NCI-H2107 (cell line): ENCODE measurements around the gene CLTCL1.
"Not testable (repeated sequence)": the region's sequence is repeated elsewhere in the genome, so short reads cannot be mapped to it uniquely, and the experiment has no call there.

Experiments used
- DNase-seq: peaks from one replicate; lab custom pipeline; 2025; lab: John Stamatoyannopoulos, UW

Gene CLTCL1

DNA sequence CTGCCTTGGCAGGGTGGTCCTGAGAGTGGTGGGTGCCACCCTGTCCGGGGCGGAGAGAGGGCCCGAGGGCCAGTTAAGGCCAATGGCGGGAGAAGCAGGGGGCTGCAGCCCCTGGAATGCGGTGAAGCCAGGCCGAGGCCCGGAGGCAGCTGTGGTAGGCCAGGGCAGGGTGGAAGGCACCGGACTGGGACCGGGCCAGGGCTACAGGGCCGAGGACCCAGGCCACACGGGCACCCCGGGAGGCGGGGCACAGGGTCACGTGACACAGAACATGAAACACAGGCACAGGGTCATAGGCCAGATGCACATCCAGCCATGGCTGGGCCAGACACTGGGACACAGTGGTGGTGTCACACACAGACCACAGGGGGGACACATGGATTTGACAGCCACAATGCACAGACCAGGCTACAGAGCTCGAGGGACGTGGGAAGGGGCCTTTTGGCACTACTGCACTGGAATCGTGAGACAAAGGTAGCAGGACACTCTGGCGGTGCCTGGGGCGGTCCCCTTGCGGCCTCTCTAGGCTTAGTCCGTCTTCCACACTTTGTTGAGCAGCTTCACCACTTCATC, 115.8 kb downstream of the CLTCL1 start:
- no peak for DNase-seq

DNA sequence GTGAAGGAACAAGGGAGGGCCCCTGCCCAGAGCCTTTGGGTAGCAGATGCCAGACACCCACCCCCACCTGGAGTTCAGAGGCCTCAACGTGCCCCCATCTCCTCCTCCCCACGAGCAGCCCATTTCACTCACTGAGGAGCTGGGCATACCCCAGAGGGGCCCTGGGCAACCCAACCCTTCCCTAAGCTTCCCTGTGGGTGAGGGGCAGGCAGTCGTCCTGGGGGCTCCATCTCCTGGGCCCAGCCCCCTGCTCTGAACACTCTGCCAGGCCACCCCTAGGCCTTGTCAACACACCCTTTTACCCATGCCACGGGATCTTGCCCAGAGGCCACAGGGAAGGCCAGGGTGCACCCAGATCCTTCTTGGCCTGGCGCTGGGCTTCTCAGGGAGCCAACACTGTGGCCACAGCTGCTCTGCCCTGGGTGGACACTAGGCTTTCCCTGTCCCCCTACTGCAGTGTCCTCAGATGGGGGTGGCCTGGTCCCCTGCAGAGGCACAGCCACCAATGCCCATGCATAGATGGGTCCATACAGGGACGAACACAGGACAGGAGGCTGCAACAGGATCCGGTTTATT, 116.4 kb downstream of the CLTCL1 start:
- no peak for DNase-seq

DNA sequence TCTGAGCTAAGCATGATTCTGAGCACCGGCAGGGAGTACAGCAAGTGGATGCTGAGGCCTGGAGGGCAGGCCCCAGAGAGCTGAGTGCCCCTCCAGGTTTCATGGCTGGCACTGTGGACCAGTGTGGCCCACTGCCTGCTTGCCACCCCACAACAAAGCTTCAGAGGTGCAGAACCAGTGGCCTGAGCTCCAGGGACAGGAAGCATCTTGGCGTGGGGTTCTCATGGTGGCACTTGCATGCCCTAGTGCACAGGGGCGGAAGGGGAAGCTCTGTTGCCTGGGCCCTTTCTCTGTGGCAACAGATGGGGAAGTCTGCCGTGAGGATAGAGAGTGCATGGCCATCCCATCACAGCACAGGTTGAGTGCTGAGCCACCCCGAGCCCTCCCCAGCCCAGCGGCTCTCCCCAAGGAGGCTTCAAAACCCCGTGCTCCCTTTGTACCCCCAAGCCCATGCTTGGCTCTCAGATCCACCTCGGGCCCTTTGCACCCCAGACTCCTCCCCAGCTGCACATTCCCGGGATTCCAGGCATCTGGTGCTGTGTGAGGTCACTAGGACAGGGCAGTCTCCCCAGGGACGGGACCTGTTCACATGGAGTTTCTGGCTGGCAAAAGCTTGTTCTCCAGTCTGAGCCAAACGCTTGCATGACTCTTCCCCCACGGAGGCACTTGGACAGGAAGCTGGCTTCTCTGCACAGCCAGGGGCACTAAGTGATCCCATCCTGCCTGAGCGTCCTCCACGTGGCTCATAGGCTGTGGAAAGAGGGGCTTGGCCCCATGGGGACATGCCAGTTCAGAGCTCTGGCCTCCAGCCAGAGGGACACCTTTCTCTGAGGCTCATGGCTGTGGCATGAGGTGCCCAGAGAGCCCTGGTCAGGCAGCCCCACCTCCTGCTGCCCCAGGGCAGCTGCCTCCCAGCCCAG, 117.2 kb downstream of the CLTCL1 start:
- no peak for DNase-seq

DNA sequence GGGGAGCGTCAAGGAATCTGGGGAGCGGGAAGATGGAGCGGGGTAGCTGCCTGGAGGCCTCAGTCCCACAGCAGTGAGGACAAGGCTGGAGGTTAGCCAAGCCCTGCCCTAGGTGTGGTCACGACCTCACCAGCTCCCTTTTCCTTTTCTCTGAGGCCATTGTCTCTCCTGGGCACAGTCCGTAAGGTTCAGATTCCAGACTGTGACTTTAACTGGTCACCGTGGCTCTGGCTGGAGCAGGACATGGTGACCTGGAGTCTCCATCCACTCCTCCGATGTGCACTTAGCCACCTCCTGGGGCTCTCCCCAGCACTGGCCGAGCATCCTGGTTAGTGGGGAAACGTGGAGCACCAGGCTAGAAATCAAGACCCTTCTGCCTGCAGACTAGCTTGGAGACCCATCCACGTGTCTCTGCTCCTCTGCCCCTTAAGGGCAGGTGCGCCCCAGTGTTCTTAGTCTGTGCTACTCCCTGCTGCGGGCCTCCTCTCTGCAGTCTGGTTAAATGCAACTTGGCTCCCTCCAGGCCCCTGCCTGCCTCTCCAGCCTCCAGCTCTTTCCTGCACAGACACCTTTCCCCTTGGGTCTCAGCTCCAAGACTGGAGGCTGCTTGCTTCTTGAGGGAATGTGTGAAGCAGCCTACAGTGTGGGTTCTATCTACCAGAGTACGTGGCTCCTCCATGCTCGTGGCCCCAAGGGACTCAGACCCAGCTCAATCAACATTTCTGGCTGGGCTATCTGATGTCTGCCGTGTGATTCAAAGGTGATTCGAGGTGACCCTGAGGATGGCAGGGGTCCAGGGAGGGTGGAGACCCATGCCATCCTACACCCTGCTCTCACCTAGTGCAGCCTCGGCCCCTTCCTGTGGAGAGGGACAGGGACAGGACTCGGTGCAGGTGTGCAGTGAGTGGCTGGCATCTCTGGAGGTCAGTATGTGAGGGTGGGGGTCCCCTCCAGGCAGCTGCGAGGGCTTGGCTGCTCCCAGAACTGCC, 118.2 kb downstream of the CLTCL1 start:
- DNase-seq = no peak

DNA sequence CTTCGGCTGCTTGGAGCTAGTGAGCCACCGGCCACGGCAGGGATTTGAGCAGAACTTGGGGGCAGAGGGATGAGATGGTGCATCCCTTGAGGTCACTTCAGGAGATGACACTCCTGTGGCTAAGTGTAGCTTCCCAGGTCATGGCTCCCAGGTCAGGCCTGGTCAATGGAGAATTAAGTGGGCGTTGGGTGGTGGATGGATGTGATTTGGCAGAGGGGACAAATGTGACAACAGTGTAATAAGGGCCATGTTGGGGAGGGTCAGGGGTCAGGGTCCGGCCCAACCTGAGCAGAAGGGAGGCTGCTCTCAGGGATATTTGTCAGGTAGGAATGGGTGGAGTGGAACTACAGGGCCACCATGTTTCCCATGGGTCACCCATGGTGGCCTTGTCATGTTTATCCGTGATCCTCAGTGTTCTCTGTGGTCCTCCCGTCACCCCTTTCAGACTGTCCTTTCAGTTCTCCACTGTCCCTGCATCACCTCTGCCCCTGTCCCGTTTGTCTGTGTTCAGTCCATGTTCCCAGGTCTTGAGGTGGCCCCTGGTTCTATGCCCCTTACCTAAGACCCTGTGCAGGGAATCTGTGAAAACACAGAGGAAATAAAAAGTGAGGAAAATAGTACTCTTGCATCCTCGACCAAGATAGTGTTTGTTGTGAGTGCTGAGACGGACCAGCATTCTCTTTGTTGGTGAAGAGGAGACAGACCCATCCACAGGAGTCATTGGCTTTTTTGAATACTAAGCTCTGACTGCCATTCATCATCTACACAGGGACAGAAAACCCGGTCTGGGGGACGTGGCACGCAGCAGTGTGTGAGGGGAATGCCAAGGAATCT, 119.1 kb downstream of the CLTCL1 start:
- DNase-seq = no peak

DNA sequence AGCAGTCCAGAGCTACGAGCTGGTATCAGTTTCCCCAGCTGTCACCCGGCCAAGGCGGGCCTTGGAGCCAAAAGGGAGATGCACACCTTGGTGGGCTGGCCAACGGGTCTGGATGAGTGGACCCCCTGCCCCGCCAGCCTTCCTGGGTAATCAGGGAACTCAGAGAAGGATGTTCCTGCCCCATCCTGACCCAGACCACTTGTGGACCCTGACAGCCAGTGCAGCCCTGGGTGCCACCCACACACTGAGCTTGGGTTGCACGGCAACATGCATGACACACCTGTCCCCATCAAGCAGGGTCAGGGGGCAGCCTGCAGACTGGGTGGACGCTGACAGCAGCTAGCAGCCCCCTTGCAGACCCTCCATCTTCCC, 121.6 kb downstream of the CLTCL1 start:
- no peak for DNase-seq

DNA sequence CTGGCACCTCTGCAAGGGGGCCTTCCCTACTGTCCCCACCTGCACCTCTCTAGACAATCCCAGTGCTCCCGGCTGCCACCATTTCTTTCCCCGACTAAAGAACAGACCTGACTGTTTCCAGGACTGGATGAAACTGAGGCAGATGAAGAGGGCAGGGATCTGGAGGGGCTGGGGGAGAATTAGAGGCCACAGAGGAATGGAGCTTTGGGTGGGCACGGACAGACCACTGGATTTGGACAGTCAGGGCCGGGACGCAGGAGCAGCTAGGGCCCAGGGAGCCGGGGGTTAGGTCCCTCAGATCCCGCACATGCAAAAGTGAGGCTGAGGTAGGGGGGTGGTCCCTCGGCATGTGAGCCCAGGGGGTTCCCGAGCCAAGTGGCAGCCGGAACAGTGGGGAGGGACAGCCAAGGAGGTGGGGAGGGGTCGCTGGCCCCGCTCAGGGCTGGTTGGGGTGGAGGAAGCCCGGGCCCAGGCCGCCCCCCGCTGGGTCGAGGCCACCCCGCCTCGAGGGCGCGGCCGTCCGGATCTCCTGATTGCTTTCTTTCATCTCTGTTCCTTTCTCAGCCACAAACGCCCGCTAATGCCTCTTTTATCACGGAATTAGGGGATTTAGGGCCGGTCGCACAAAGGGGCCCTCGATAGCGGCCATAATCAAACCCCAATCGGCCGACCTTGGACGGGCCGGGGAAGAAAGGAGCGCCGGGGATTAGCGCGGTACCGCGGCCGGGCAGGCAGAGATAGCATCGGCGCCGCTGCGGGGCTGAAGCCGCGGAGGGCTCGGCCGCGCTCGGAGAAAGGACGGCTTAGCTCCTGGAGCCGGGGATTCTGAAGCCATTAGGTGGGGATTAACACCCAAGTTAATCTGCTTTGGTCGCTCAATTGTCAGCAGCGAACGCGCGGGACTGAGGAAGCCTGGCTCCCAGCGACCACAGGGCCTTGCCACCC, 122.2 kb downstream of the CLTCL1 start:
- no peak for DNase-seq

DNA sequence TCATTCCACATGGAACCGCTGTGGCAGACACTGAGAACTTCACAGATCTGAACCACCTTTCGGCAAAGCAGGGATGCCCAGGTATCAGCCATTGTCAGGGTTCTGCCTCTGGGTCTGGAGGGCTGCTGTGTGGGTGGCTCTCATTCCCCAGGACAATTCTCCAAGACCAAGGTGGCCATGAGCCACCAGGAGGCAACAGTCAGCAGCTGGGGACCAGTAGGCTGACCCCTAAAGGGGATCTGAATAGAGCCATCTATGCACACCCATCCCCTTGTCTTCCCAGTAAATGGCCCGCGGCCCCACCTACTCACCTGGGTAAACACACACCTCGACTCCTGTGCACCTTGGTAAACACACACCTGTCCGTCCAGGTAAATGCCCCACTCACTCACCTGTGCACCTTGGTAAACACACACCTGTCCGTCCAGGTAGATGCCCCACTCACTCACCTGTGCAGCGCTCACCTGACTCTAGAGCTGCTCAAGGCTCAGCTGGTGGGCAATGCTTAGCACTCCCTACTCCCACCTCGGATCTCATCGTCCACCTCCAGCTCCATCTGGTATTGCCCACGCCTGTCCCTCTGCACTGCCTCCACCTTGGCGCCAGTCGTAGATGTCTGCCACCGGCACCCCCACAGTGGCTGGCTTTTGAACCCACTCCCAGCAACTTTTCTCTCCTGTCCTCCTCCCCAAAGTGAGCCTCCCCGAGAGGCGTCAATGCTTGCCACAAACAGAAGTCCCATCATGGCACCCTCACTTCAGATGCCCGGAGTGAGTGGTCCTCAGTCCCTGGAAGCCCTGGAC, 123.2 kb downstream of the CLTCL1 start:
- DNase-seq = no peak

DNA sequence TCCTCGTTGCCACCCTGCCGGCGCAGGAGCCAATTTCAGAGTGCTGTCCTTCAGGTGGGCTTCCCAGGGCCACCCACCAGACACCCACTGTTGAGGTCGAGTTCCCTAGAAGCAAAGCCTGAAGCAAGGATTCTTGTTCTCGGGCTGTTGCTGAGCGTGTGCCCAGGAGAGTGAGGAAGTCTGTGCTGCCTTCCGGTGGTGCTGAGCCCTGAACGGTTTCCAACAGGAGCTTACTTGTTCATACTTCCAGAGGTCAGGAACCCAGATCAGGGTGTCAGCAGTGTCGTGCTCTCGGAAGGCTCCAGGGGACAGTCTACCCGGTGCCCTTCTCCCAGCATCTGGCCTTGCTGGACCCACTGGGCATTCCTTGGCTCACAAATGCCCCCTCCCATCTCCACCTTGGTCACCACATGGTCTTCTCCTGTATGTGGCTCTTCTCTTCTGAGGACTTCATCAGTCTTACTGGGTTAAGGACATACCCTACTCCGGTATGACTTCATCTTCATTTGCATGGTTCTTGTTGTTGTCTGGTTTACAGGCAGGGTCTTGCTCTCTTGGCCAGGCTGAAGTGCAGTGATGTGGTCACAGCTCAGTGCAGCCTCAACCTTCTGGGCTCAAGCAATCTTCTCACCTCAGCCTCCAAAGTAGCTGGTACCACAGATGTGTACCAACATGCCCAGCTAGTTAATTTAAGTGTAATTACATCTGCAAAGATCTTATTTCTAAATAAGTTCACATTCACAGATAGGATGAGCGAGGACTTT, 124.2 kb downstream of the CLTCL1 start:
- no peak for DNase-seq

DNA sequence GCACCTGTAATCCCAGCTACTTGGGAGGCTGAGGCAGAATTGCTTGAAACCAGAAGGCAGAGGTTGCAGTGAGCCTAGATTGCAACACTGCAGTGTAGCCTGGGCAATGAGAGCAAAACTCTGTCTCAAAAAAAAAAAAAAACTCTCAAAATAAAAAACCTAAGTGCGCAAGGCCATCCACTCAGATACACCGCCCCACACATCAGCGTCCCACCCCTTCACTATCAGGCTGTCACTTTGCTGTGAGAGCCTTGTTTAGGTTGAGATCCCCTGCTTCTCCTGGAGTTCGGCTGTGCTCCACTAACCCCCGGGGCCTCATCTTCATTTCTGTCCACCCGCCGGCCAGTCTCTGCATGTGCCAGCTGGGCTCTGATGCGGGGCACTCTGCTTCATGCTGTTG, 125.1 kb downstream of the CLTCL1 start:
- DNase-seq = no peak

DNA sequence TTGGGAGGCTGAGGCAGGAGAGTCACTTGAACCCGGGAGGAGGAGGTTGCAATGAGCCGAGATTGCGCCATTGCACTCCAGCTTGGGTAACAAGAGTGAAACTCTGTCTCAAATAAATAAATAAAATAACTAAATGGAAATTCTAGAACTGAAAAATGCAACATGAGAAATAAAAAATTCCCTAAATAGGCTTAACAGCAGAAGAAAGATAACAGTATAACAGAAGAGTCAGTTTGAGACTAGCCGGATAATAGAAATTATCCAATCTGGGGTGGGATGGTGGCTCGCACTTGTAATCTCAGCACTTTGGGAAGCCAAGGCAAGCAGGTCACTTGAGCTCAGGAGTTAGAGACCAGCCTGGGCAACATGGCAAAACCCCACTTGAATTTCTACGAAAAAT, 127.1 kb downstream of the CLTCL1 start:
- no peak for DNase-seq

DNA sequence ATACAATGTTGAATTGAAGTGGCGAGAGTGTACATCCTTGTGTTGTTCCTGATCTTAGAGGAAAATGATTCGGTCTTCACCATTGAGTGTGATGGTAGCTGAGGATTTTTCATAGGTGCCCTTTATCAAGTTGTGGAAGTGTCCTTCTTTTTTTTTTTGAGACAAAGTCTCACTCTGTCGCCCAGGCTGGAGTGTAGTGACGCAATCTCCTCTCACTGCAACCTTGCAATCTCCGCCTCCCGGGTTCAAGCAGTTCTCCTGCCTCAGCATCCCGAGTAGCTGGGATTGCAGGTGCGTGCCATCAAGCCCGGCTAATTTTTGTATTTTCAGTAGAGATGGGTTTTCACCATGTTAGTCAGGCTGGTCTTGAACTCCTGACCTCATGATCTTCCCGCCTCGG, 132.9 kb downstream of the CLTCL1 start:
- DNase-seq = not testable (repeated sequence)

DNA sequence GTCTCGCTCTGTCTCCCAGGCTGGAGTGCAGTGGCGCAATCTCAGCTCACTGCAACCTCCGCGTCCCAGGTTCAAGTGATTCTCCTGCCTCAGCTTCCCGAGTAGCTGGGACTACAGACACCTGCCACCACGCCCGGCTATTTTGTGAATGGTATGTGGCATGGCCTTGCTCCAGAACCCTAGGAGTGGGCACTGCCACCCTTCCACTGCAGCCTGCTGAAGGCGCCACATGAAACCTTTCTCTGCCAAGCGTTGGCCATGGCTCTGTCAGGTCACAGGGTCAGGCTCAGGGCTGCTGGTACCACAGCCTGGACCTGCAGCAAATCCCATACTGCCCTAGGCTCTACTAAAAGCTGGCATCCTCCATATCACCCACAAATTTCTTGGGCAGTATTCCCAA, 135.4 kb downstream of the CLTCL1 start:
- DNase-seq = not testable (repeated sequence)

DNA sequence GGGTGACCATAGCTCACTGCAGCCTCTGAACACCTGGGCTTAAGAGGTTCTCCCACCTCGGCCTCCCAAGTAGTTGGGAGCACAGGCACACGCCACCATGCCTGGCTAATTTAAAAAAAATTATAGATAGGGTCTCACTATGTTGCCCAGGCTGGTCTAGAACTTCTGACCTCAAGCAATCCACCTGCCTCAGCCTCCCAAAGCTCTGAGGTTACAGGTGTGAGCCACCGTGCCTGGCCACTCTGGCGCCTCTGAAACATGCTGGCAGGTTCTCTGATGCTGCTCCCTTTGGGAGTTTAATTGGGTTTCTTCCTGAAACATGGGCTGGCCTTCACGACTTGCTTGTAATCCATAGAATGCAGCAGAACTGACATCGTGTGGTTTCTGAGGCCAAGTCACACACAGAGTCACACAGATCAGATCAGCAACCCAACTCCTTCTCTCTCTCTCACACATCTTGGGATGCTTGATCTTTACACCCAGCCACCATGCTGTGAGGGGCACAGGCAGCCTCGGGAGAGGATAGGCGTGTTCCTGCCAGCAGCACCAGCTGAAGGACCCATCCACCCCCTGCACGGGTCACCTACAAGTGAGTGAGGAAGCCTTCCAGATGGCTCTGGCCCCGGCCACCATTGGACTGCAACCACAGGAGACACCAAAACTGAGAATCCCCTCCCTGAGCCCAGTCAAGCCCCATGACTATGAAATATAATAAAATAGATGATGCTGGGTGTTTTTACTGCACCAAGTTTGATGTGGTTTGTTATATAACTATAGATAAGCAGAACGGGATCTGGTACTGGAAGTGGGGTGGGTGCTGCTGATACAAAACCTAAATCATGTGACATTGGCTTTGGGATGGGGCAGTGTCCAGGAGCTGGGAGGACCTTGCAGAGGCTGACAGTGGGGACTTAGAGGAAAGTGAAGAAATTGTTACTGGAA, 138.3 kb downstream of the CLTCL1 start:
- DNase-seq = no peak

DNA sequence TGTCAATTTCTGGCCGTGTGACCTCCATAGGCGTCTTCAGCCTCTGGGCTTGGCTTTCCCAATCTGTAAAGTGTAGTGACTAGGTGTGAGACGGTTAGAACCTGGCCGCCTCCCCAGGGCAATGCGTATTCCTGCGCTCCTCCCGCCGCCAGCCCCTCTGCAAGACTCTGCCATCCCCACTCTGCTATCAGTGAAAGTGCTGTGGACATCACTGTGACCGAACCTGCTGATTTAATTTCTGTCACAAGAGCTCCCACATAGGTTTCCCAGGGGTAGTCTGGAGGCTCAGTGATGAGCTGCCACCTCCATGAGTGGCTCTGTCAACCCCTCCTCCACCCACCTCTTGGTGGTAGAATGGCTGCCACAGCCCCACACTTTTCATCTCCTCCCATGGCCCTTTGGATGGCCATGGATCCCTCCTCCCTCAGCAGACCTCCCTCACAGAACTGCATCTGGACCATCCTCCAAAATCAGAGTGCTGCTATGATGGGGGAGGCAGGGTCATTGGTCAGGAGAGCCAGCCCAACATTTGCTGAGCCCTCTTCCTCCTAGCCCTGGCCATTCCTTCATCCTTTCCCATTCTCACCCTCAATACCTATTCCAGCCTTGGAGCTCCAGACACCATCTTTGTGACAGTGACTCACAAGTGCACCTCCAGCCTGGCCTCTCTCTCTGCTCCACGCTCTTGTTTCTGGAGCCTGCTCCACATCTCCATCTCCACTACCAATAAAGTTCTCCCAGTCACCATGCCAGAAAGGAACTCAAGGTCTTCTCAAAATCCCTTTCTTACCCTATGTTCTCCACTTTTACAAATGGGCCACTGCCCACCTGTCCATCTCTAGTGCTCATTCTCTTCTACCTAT, 140.0 kb downstream of the CLTCL1 start:
- DNase-seq = no peak
